ENCODE results near the gene SIRPB1.
"Not testable (repeated sequence)": the region's sequence is repeated elsewhere in the genome, so short reads cannot be mapped to it uniquely, and the experiment has no call there.

Gene SIRPB1

DNA sequence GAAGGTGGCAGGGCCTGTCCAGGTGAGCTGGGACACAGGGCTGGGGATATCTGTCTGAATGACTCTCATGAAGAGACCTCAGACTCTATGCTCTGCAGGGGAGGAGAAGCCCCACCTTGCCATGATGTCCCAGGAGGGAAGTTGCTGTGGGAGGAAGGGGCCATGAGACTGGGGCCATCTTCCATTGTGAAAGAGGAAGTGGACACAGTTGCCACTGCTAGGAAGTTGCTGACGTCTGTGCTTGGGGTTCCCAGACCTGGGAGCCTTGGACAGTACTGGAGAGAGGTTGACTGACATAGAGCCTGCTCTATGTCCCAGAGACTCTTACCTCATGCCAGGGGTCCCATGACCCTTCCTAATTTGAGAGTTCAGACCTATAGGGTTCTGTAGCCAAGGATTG lies 24.5 kb downstream of the SIRPB1 start:
- no peak for DNase-seq (ENCODE audit: low read depth in 2 of 2)

DNA sequence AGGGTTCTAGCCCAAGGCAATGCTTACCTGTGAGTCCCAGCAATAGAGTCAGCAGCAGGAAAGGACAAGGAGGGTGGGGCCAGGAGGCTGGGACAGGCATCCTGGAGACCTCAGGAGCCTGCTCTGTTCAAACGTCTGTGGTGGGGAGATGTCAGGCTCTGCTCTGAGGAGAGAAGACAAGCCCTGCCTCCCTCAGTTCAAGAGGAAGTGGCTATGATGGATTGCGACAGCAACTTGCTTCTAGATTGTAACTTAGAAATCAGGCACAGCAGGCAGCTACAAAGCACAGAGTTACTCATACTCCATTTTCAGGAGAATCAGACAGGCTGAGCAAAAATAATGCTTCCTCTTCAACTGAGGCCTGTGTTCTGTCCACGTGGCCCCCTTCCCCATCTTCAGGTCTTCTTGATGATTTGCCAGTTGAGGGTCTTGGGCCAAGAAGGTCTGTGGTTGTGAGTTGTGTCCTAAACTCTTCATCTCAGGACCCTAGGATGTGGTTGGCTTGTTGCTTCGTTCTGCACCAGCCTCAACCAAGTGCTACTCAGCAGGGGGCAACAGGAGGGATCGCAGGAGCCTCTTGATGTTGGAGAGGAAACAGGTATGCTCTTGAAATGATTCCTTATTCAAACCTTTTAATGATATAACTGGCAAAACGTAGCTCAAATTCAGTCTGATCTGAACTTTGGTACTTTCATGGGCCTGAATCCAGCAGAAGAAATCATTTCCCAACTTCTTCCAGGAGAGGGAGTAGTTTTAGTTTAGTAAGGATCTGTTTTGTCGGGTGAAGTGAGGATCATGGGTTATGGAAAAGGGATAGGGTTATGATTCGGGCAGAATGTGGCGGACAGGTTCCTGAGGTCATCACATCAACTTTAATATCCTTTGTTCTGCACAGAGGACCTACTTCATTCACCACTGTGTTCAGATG lies 31.0 kb downstream of the SIRPB1 start:
- DNase-seq (ENCODE audit: low read depth in 2 of 2), result no peak

DNA sequence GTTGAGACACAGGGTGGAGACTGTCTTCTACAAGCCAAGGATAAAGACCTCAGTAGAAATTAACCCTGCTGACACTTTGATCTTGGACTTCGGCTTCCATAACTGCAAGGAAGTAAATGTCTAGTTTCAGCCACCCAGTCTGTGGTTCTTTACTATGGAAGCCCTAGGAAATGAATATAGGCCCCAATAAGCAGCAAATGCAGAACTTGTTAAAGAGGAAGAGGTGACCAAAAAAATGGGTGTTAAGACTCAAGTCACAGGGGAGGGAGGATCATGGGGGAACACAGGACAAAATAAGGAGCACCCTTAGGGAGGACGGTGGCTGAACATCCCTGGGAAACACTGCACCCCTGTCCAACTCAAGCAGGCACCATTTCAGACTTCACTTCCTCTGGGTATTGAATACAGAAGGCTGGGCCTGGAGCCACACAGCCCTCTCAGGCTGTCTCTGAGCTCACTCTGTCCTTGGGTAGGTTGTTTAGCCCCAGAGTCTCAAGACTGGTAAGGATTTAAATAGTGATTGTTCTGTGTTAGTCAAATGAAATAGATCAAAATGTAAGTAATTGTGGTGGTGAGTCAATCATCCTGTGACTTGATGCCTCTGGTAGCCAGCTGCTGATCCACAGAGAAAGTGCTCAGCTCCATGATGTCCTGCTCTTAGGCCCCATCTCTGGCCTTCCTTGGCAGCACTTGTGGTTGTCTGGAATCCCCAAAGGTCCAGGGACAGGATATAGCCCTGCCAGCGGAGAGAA lies 31.9 kb downstream of the SIRPB1 start:
- no peak for DNase-seq (ENCODE audit: low read depth in 2 of 2)

DNA sequence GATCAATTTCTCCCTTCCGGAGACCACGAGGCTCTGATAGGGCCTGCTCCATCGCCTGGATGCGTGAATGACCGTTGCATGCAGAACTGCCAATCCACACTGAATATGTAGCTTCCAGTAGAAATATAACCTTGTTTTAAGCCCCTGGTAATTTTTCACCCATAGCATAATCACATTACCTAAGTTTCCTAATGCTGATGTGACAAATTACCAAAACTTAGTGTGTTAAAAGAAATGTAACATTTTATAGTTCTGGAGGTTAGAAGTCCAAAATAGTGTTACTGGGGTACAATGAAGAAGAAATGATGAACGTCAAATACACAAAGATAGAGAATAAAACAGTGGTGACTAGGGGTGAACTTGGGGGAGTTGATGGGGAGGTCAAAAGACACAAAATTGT lies 40.3 kb downstream of the SIRPB1 start:
- no peak for DNase-seq (ENCODE audit: low read depth in 2 of 2)

DNA sequence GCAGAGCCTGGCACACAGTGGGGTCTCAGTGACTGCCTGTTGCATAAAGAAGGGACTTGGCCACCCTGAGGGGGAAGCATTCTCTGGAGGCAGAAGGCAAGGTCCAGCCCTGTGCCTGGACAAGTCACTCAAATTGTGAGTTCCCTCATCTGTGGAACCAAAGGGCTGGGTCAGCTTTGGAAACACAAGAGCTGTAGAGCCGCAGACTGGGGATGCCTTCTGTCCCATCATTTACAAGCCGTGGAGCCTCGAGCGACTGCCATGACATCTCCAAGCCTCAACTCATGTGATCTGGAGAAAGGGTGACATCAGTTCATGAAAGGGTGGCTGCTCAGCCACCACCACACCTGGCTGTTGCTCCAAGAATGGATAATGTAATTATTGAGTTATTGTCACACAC lies 41.9 kb downstream of the SIRPB1 start:
- no peak for DNase-seq (ENCODE audit: low read depth in 2 of 2)

DNA sequence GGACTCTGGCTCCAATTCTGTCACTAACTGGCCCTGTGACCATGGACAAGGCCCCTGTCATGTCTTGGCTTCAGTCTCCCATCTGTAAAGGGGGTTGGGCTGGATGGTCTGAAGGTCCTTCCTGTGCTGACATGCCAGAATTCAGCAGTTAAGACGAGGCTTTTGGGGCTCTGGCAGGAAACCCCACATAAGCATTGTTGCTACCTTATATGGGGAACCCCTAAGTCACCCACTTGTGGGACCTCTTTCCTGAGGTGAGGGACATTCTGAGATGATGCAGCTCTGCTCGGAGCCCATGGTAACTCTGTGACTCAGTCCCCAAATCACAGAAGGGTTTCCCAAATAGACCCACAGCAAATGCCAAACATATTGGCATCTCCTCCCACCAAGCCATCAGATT lies 42.5 kb downstream of the SIRPB1 start:
- DNase-seq (ENCODE audit: low read depth in 2 of 2), result not testable (repeated sequence)

DNA sequence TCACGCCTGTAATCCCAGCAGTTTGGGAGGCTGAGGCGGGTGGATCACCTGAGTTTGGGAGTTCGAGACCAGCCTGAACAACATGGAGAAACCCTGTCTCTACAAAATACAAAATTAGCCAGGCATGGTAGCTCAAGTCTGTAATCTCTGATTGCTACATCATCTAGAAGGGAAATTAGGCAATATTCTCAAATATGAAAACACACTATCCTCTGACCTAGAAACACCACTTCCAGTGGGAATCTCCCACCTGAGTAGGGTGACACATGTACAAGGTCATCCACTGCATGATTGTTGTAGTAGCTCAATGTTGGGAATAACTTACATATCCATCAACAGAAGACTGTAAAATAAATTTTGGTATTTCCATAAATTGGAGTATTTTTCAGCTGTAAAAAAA lies 43.2 kb downstream of the SIRPB1 start:
- DNase-seq (ENCODE audit: low read depth in 2 of 2), result no peak

DNA sequence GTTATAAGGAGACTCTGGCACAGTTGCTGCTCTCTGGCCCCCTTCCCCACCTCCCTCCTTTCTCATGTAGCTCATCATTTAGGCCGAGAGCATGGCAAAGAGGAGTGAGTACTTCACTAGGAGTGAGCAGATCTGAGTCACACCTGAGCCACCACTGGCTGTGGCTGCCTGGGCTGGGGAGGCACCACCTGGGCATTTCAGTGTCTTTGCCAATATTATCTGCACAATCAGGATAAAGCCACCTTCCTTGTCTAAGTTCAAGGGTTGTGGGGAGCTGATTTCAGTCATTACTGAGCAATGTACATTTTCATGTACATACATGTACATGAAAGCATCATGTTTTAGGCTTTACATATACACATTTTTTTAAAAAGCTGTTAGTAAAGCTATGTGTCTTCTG lies 43.8 kb downstream of the SIRPB1 start:
- not testable (repeated sequence) for DNase-seq (ENCODE audit: low read depth in 2 of 2)

DNA sequence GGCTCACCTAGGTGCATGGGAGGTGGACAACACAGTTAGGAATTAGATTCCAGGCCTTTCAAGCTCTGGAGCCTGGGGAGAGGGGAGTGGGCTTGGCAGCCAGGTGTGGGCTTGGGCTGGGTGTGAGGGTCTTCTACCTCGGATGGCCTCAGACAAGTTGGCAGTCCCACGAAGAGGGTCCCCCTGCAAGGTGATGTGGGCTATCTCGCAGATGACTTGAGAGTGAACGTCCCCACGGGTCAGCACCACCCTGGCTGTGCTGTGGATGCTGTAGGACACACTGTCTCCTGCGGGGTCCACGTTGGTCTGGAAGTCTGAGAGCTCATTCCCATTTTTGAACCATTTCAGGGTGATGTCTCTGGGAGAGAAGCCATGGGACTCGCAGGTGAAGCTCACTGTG lies 48.2 kb downstream of the SIRPB1 start:
- DNase-seq (ENCODE audit: low read depth in 2 of 2), result not testable (repeated sequence)
